PC-3 (cell line): ENCODE data around the gene SPHK1.

ENCODE experiments used
- EZH2 ChIP-seq: fragments of 300-600 bp; sonication (generic); IDR thresholded peaks from one replicate; pipeline ENCODE4 v1.6.1; 2017; ENCODE audit warnings: antibody characterized with exemption, mild to moderate bottlenecking, low read length; ENCODE audit not compliant: unreplicated experiment
- EZH2phosphoT487 ChIP-seq: fragments of 300-600 bp; sonication (generic); IDR thresholded peaks from 2 replicates; pipeline ENCODE4 v1.6.1; 2018; ENCODE audit warnings: mild to moderate bottlenecking, antibody characterized with exemption, low read length, borderline replicate concordance
- TF ChIP-seq, protein P1 (sequence below): fragments of 300-600 bp; sonication (generic); conservative IDR thresholded peaks from 2 replicates; pipeline ENCODE4 v1.5.1; 2017; ENCODE audit warnings: antibody characterized with exemption, low read depth, mild to moderate bottlenecking, low read length

- TF ChIP-seq, protein P1, sequence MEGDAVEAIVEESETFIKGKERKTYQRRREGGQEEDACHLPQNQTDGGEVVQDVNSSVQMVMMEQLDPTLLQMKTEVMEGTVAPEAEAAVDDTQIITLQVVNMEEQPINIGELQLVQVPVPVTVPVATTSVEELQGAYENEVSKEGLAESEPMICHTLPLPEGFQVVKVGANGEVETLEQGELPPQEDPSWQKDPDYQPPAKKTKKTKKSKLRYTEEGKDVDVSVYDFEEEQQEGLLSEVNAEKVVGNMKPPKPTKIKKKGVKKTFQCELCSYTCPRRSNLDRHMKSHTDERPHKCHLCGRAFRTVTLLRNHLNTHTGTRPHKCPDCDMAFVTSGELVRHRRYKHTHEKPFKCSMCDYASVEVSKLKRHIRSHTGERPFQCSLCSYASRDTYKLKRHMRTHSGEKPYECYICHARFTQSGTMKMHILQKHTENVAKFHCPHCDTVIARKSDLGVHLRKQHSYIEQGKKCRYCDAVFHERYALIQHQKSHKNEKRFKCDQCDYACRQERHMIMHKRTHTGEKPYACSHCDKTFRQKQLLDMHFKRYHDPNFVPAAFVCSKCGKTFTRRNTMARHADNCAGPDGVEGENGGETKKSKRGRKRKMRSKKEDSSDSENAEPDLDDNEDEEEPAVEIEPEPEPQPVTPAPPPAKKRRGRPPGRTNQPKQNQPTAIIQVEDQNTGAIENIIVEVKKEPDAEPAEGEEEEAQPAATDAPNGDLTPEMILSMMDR, result no peak
- TF ChIP-seq EZH2phosphoT487 (no peak), EZH2 (no peak)
Observed at GRCh38 chr17:76357597-76358158, 26.7 kb upstream of the SPHK1 start.
